ENCODE data around the gene LTBP1.
A peak's percentile ranks its signal among the peaks of the same experiment; 100 is the strongest.
"Not testable (repeated sequence)": the region's sequence is repeated elsewhere in the genome, so short reads cannot be mapped to it uniquely, and the experiment has no call there.

The LTBP1 gene

DNA sequence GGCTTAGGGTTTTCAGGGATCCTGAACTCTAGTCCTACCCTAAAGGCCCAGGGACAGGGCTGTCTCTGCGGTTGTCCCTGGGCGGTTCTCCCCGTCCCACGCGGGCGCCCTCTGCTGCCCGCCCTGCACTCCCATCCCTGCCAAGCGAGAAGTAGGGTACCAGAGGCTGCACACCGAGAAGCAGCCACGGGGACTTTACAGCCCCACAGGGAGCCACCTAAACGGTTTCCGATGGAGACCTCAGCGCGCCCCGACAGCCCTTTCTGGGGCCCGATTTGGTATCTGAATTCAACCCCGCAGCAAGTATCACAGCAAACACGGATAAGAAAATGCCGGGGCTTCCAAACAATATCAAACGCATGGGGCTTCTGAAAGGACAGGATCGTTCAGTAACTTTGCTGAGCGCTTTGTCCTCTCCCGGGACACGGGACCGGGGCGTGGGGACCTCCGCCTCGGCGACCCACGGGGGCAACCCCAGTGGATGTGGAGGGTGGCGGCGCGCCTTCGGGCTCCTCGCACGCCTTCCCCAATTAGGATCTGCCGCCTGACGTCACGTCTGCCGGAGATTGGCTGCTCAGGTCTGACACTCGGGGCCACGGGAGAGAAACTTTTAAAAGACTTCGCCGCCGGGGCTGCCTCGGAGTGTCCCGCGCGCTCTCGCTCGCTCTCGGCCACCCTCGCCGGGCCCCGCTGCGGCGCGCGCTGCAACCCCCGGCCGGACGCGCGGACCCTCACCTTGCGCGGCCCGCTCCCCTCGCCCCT is at the start of gene LTBP1:
Gene LTBP1, plus strand, starts transcription at position 640 of the 762 bp plus-strand sequence. CDS start 372 bp downstream, outside the sequence.
- DNase-seq = peak; percentile 56

DNA sequence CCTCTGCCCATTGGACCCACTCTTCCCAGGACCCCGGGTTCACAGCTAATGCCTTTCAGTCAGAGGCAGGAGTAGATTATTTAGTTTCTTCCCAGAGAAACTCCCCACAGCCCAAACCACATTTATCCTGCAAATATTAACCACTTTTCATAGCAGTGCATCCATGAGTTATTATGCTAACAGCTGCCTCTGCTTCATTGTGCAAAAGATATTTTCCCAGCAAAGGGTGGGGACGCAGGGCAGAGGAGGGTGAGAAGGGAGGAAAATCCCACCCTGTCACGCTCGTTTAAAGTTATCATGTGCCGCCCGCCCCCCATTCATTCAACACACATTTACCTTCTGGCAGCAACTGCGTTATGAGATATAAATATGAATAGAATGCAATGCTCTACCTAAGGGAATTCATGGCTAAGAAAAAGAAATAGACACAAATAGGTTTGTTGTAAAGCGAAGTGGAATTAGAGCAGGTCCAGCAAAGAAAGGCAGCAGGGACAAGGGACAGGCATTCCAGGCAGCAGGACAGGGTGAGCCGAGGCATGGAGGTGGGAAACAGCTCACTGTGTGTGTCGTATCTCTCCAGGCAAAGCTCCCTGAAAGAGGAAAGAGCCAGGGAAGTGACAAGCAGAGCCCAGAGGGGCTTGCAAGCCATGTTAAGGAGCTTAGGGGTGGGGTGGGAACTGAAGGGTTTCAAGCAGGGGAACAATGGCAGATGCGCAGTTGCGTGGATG is 46.3 kb upstream of the LTBP1 start:
- DNase-seq = no peak

DNA sequence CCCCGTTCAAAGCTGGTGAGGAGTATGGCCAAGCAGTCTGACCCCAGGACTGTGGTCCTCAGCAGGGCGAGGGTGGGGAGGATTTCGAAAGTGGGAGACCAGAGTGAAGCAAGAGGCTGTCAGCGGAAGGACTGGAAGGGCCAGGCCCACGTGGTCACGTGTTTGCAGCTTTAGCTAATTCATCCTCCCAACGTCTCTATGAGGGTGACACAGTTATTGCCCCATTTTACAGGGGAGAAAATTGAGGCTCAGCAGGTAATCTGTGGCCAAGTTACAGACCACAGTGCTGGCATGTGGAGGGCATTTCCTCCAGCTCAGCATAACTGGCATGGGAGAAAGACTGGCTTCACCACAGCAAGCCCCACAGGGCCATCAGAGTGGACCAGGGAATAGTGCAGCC is 45.4 kb upstream of the LTBP1 start:
- DNase-seq = no peak

DNA sequence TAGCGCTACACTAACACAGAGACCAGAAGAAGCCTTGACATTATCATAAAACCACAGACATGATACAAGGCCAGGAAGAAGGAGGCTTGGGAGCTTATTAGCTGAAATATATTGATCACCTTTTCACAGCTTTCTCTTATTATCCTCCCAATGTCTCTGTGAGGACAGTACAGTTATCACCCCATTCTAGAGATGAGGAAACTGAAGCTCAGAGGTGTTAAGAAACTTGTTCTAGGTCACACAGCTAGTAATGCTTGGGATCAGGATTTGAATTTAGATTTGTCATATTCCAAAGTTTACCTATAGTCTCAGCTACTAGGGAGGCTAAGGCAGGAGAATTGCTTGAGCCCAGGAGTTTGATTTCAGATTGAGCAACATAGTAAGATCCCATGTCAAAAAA is 44.6 kb upstream of the LTBP1 start:
- no peak for DNase-seq

DNA sequence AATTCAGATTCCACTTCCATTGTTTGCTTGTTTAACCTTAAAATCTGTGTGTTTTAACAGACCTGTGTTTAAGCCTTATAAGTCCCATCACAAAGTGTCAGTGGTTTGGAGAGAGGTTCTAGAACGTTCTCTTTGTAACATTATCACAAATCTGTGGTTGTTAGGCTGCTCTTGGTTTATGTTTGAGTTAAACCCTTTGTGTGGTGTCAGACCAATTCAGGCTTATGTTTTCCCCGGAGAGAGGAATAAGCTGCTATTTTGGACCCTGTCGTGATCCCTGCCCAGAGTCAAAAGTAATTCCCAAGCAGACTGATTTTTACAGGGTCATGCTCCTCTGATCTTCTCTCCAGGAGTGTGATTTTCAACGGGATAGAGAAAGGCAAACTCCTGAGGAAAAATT is 43.8 kb upstream of the LTBP1 start:
- no peak for DNase-seq

GRCh38 chr2:32904074-32904473 is 42.7 kb upstream of the LTBP1 start:
- DNase-seq = no peak

DNA sequence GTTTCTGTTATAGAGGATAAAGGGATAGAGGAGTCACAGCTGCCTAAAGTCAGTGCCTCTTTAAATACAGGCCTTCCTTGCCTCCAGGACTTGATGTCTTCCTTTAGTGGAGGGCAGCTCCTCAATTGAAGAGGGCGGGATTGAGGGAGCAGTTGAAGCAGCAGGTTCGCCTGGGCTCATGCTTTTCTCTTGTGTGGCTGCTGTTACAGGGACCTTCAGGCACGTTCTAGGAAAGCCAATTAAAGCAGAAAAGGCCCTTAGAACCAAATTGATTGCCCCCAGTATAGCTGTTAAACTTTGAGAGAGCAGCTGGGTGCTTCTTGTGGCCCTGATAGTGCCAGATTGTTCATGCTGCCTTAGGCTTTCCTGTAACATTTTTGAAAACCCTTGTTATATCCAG is 42.0 kb upstream of the LTBP1 start:
- no peak for DNase-seq

DNA sequence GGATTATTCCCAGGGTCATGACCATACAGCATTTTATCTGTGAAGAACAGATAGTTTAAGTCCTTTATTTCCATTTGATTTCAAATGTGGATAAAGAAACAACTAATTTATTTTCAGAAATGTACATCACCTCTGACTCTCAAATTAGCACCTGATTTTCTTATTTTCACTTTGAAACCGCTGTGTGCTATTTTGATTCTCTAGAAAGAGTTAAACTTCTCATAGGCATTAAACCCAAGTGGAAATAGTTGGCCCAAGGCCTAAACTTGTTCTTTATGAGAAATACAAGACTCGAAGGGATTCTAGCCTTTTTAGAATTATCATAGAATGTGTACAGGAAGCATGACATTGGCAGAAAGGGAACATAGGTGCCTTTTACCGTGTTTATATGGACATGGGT is 41.5 kb upstream of the LTBP1 start:
- no peak for DNase-seq

- DNase-seq = no peak
These were observed 35.7 kb upstream of the LTBP1 start for GRCh38 chr2:32910883-32911598.

GRCh38 chr2:32915694-32916093 is 31.1 kb upstream of the LTBP1 start:
- DNase-seq = no peak

GRCh38 chr2:32918774-32919173 is 28.0 kb upstream of the LTBP1 start:
- no peak for DNase-seq

- DNase-seq = not testable (repeated sequence)
These were observed 26.9 kb upstream of the LTBP1 start for GRCh38 chr2:32919901-32920300.

GRCh38 chr2:32921486-32921885 is 25.3 kb upstream of the LTBP1 start:
- not testable (repeated sequence) for DNase-seq

GRCh38 chr2:32922501-32922900 is 24.3 kb upstream of the LTBP1 start:
- no peak for DNase-seq

DNA sequence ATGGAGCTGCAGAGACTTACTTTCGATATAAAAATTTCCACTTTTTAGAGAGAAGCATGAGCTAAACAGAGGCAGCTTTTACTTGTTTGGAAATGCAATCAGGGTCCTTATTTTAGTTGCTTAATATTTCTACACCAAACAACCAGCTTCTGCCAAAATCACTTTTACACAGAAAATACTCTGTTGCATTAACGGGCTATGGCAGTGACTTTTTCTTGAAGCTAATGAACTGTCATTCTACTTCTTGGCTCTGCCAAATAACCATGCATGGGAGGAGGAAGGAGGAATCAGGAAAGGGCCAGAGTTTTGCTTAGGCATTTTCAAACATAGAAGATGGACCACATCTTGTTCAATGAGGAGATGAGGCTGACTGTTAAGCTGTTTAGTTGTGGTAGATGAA is 23.6 kb upstream of the LTBP1 start:
- DNase-seq = no peak

DNA sequence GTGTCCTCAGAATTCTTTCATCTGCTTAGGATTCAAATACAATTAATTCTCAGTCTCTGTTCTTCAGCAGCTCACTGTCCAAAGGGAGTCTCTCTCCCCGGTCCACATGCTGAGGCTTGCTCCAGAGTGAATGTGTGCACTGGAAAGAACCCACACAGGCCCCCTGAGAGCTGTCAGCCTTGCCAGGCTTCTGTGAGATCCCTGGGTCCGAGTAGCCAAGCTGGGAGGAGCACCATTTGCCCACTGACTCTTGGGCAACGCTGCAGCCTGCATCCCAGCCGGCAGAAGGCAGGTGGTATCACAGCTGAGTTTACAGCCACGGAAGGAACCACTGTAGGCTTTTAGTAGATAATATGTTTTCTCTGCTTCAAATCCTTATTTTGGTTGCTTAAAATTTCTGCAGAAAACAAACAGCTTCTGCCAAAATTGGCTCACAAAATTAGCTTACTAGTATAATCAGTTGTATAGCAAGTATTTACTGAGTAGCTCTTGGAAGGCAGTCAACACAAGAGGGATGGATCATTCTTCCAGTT is 21.4 kb upstream of the LTBP1 start:
- DNase-seq = no peak

DNA sequence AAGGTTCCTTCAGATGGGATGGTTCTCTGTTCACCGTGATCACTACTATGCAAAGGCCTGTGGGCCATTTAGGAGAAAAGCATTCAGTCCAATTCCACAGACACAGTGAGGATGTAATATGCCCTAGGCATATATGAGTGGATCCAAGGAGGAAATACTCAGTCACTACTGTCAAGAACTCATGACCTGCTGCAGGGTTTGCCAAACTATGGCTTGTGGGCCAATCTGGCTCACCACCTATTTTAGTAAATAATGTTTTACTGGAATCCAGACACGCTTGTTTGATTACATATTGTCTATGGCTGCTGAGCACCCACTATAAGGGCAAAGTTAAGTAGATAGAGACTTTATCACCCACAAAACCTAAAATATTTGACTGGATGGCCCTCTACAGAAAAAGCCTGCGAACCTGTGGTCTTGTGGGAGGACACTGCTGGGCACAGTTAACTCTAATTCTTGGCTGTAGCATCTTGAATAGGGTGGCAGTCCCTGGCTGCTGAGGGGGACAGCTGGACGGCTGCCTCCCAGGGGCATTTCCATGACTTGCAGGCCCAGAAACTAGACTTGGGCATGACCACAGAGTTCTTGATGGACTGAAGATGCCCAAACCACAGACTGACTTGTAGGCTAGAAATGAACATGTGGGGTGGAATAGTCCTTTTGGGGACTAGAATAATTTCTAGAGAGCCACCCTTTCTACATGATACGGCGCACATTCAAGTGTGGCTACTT is 20.6 kb upstream of the LTBP1 start:
- DNase-seq = no peak

GRCh38 chr2:32926708-32927084 is 20.1 kb upstream of the LTBP1 start:
- no peak for DNase-seq

GRCh38 chr2:32930436-32930835 is 16.3 kb upstream of the LTBP1 start:
- DNase-seq = no peak

DNA sequence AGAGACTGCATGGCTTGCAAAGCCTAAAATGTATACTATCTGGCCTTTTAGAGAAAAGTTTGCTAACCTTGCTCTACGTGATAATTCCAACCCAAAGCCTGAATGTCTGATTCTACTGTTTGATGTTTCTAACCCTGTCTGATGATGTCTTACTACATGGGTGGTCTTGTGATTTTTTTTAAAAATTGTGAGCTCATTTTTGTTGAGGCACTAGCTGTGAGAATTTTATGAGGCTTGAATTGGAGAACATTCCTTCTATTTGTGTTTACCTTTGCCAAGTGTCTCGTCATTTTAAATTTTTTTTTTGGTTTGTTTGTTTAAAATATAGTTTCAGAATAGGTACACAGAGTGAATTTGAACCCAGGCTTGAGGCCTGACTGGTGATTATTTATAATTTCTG is 15.2 kb upstream of the LTBP1 start:
- no peak for DNase-seq

DNA sequence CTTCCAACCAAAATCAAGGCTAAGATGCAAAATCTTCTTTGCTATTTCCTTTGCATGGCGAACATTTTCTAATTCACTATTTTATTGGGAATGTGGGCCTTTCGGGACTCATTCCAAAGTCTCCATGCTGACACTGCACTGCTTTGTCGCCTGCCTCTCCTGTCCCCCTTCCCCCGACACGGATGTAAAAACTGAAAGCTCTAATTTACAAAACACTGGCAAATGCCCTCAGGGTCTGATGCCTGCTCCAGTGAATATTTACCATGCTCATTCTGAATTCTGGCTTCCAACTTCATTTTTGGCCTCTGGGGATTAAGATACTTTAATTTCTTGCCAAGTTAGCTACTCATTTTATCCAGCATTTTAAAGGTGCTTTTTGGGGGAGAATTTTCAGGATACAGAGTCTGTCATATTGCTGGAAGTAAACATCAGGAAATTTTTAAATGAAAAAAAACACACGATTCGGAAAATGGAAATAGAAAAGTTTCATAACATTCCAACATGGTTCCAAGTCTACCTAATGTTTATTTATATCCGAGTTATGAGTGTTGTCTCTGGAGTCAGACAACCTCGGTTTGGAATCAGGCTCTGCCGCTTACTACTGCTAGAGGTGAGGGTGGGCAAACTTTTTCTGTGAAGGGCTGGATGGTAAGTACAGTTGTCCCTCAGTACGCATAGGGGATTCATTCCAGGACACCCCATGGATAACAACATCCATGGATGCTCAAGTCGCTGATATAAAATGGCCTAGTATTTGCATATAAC is 14.6 kb upstream of the LTBP1 start:
- no peak for DNase-seq

All from CD4-positive, alpha-beta T cell treated with Interleukin-17A for 4 hours (primary cell).